Astrocyte (in vitro differentiated cells and primary cell): ENCODE measurements around the gene PTX4.

ENCODE experiments used
- EZH2 ChIP-seq: IDR thresholded peaks from 2 replicates; pipeline ENCODE4 v1.6.1; 2012; ENCODE audit warnings: mild to moderate bottlenecking, low read length, inconsistent platforms; ENCODE audit not compliant: insufficient read depth
- TF ChIP-seq, protein P1 (sequence below): IDR thresholded peaks from 2 replicates; pipeline ENCODE4 v1.5.1; 2011; ENCODE audit warnings: low read depth, mild to moderate bottlenecking, inconsistent platforms, low read length, moderate library complexity; ENCODE audit not compliant: insufficient read depth

DNA sequence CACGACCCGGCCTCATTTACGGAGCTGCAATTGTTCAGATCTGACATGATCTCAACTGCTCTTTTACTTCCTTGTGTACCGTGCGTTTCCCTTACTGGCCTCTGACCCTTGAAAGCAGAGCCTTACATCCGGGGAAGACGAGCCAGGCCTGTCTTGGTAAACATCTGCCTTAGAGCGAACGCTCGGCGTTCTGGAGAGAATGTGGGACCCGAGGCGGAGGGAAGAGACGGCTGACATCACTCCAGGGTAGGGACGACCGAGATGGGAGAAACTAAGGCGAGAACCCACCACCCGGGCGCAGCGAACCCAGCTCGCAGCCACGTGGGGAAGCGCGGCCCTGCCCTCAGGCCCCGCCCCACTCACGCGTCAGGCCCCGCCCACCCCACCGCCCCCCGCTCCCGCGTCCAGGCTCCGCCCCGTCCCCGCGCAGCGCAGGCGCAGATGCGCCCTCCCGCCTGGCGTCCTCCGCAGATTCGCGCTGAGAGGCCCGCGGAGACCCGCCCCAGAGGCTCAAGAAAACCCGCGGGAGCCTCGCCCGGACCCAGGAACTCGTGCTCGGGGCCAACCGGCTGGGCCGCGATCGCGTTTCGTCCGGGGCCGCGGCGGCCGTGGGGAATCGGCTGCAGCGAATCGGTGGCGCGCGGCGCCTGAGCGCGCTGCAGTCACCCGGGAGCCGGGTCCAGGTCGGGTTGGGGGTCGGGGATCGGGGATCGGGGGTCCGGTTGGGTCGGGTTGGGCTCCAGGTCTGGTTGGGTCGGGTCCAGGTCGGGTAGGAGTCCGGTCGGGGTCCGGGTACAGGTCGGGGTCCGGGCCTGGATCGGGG is 4.4 kb upstream of the PTX4 start, which contains the start of gene TELO2:
- TF ChIP-seq, protein P1, sequence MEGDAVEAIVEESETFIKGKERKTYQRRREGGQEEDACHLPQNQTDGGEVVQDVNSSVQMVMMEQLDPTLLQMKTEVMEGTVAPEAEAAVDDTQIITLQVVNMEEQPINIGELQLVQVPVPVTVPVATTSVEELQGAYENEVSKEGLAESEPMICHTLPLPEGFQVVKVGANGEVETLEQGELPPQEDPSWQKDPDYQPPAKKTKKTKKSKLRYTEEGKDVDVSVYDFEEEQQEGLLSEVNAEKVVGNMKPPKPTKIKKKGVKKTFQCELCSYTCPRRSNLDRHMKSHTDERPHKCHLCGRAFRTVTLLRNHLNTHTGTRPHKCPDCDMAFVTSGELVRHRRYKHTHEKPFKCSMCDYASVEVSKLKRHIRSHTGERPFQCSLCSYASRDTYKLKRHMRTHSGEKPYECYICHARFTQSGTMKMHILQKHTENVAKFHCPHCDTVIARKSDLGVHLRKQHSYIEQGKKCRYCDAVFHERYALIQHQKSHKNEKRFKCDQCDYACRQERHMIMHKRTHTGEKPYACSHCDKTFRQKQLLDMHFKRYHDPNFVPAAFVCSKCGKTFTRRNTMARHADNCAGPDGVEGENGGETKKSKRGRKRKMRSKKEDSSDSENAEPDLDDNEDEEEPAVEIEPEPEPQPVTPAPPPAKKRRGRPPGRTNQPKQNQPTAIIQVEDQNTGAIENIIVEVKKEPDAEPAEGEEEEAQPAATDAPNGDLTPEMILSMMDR, result no peak
- TF ChIP-seq EZH2, result no peak
